Natural killer cell (primary cell): ENCODE results near the gene RAPGEF1. TPM values are rescaled to one million over a fixed set of nuclear protein-coding genes. Genes with fewer than 3 reads are reported as not detected.

Experiments
- ATAC-seq, 3 donors: fragments of 150-1000 bp in 2 of 3; fragments of 200-7000 bp in 1 of 3; cut with Tn5 transposase; 1 replicate in 1 of 3; 2 replicates in 2 of 3; pipeline ENCODE4 v1.10.0; 2021; ENCODE audit warnings: mild to moderate bottlenecking in 2 of 3, moderate library complexity in 2 of 3
- DNase-seq, 2 donors: peaks; one replicate each; pipeline versions ENCODE4 v3.0.0 to v3.0.0-alpha.2; 2013 to 2021; ENCODE audit warnings: mixed read lengths in 1 of 2
- H3K27ac ChIP-seq: one replicate; pipeline ENCODE4 v1.5.1; 2013; ENCODE audit warnings: mild to moderate bottlenecking, low read length
- H3K27me3 ChIP-seq: one replicate; pipeline ENCODE4 v1.6.1; 2013; ENCODE audit warnings: low read length; ENCODE audit not compliant: control insufficient read depth, insufficient read depth
- H3K36me3 ChIP-seq: one replicate; pipeline ENCODE4 v1.6.1; 2013; ENCODE audit warnings: low read length; ENCODE audit not compliant: control insufficient read depth, insufficient read depth
- H3K4me1 ChIP-seq: one replicate; pipeline ENCODE4 v1.6.1; 2013; ENCODE audit warnings: low read length; ENCODE audit not compliant: control insufficient read depth, insufficient read depth
- H3K4me3 ChIP-seq: one replicate; pipeline ENCODE4 v1.5.1; 2013; ENCODE audit warnings: low read length
- H3K9me3 ChIP-seq: one replicate; pipeline ENCODE4 v1.6.1; 2013; ENCODE audit warnings: low read length; ENCODE audit not compliant: control insufficient read depth, insufficient read depth
- H3K27ac Mint-ChIP-seq, 2 donors: one replicate each; pipeline ENCODE4 v1.8.0; 2022; ENCODE audit warnings: mild to moderate bottlenecking in 2 of 2, mixed read lengths in 2 of 2, moderate library complexity in 1 of 2
- H3K27me3 Mint-ChIP-seq, 2 donors: one replicate each; pipeline ENCODE4 v1.8.0; 2022; ENCODE audit warnings: low read depth in 2 of 2, mixed read lengths in 2 of 2
- H3K36me3 Mint-ChIP-seq: one replicate; pipeline ENCODE4 v1.8.0; 2022; ENCODE audit warnings: mixed read lengths
- H3K4me1 Mint-ChIP-seq, 2 donors: one replicate each; pipeline ENCODE4 v1.8.0; 2022; ENCODE audit warnings: mixed read lengths in 2 of 2
- H3K4me3 Mint-ChIP-seq: one replicate; pipeline ENCODE4 v1.8.0; 2022; ENCODE audit warnings: mild to moderate bottlenecking, moderate library complexity, mixed read lengths
- H3K9me3 Mint-ChIP-seq, 2 donors: one replicate each; pipeline ENCODE4 v1.8.0; 2022; ENCODE audit warnings: mixed read lengths in 2 of 2
- CTCF ChIP-seq: fragments of 200-600 bp; IDR thresholded peaks from one replicate; pipeline ENCODE4 v1.8.0; 2022; ENCODE audit warnings: antibody characterized with exemption
- WGBS: methylation state at CpG from one replicate; pipeline ENCODE4 v1.1.7; 2013; ENCODE audit warnings: missing lambda C conversion rate; ENCODE audit not compliant: insufficient coverage; 5-methylcytosine and 5-hydroxymethylcytosine counted together
- intact Hi-C: fragments of 100-400 bp; cut with micrococcal nuclease; formaldehyde crosslinking; loops from one replicate; pipeline ENCODE4 v1.14.2; 2022
- total RNA-seq, 4 donors: library from RNA; stranded (reverse); fragments of 120-200 nt in 1 of 4; gene quantifications; one replicate each; pipeline versions ENCODE4 v1.2.3 to v1.2.4, GENCODE V29; 2013 to 2022

Gene RAPGEF1
- total RNA-seq, 3 donors from 2014 or later (not counting 1 experiment from before 2014, with no cell fraction given), result 210 to 224 (median 222) TPM

GRCh38 chr9:131530920-131531832 is 208.7 kb downstream of the RAPGEF1 start, which contains the start of gene UCK1:
UCK1 (minus strand) TSS chr9:131531263; CDS start chr9:131531174, 89 bp downstream.
- Histone ChIP-seq H3K9me3 (no peaks in the 10 kb centered on the region), H3K27ac (no peak within 1 kb of the TSS), H3K36me3 (peaks cover 21% of the 10 kb centered on the region), H3K4me3 (peak within 1 kb of the TSS; percentile 42), H3K27me3 (no peaks in the 10 kb centered on the region), H3K4me1 (peaks cover 35% of the 10 kb centered on the region)
- ATAC-seq, result peak; percentile 95 to 98 (median 98)
- Mint-ChIP-seq H3K27ac (peak within 1 kb of the TSS in 1 of 2 donors; percentile 51), H3K4me3 (peak within 1 kb of the TSS; percentile 76), H3K4me1 (peaks cover 0 to 15% of the 10 kb centered on the region in 2 donors), H3K36me3 (peaks cover 6% of the 10 kb centered on the region), H3K9me3 (no peaks in the 10 kb centered on the region), H3K27me3 (no peaks in the 10 kb centered on the region)
- WGBS, result 13% methylated on average over 103 of the region's 103 CpGs
- intact Hi-C loops, result no loop called here
- peak; percentile 68 to 90 for DNase-seq
- no peak for TF ChIP-seq CTCF

DNA sequence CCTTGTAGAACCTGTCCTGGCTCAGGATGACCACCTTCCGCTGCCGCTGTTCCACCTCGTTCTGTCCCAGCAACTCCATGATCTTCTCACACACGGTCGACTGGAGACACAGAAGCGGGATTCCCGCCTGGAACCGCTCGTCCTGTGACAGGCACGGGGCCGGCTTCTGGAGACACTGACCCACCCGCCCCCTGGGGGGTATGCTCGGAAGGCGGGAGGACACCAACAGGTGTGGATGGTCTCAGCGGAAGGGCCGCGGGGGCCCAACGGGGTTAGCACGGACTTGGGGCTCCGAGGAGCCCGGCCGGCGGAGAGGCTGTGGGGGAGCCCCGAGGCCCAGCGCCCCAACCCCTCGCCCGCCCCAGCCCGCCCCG is 209.3 kb downstream of the RAPGEF1 start:
- Histone ChIP-seq H3K4me3 (peak overlapping the region; percentile 42), H3K9me3 (no peaks in the 10 kb centered on the region), H3K27ac (no peak overlapping the region), H3K36me3 (peaks cover 28% of the 10 kb centered on the region), H3K4me1 (peaks cover 33% of the 10 kb centered on the region), H3K27me3 (no peaks in the 10 kb centered on the region)
- Mint-ChIP-seq H3K4me1 (peaks cover 0 to 15% of the 10 kb centered on the region in 2 donors), H3K36me3 (peaks cover 6% of the 10 kb centered on the region), H3K27ac (peak overlapping the region in 1 of 2 donors; percentile 51), H3K9me3 (no peaks in the 10 kb centered on the region), H3K4me3 (peak overlapping the region; percentile 76), H3K27me3 (no peaks in the 10 kb centered on the region)
- intact Hi-C loops, result no loop called here
- DNase-seq (peak in 1 of 2 donors; percentile 36), ATAC-seq (peak; percentile 14 to 15 (median 15))
- no peak for TF ChIP-seq CTCF
- 5% methylated on average over 29 of the region's 29 CpGs for WGBS

- H3K27me3 Mint-ChIP-seq, result no peaks in the 10 kb centered on the region
- peaks cover 34% of the 10 kb centered on the region for H3K36me3 ChIP-seq
- no peak for TF ChIP-seq CTCF
- H3K4me1 Mint-ChIP-seq, result peaks cover 0 to 15% of the 10 kb centered on the region in 2 donors
- no peak overlapping the region for H3K27ac ChIP-seq
- DNase-seq (no peak), ATAC-seq (no peak)
- H3K27me3 ChIP-seq, result no peaks in the 10 kb centered on the region
- peak overlapping the region in 1 of 2 donors; percentile 51 for H3K27ac Mint-ChIP-seq
- H3K4me3 Mint-ChIP-seq, result peak overlapping the region; percentile 76
- H3K4me3 ChIP-seq, result peak overlapping the region; percentile 42
- H3K9me3 Mint-ChIP-seq, result no peaks in the 10 kb centered on the region
- intact Hi-C loops, result no loop called here
- 79% methylated on average over 24 of the region's 24 CpGs for WGBS
- peaks cover 6% of the 10 kb centered on the region for H3K36me3 Mint-ChIP-seq
- peaks cover 27% of the 10 kb centered on the region for H3K4me1 ChIP-seq
- no peaks in the 10 kb centered on the region for H3K9me3 ChIP-seq
These were observed 210.0 kb downstream of the RAPGEF1 start for GRCh38 chr9:131529597-131530545.
